Measurements from ENCODE around the gene HNRNPK. TPM values are rescaled to one million over a fixed set of nuclear protein-coding genes. Genes with fewer than 3 reads are reported as not detected.
A peak's percentile ranks its signal among the peaks of the same experiment; 100 is the strongest.

Gene HNRNPK
- total RNA-seq, 4 donors from 2014 or later: 501 to 702 (median 639) TPM

DNA sequence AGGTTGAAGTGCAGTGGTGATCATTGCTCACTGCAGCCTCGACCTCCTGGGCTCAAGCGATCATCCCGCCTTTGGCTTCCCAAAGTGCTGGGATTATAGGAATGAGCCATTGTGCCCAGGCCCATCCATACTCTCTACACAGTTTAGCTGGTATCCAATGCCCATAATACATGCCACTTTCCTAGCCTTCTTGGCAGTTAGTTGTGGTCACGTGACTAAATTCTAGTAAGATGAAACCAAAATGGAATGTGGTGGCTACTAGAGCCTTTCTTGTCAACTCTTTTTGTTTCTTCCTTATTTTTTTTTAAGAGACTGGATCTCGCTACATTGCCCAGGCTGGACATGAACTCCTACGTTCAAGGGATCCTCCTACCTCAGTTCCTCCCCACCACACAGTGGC is 43.5 kb downstream of the HNRNPK start:
- no peak overlapping the region for H3K4me3 ChIP-seq (replicated peaks in 1 of 3)
- peak overlapping the region in 1 of 3 donors; percentile 1 for H3K27ac ChIP-seq
- H3K36me3 ChIP-seq: no peaks in the 10 kb centered on the region
- intact Hi-C loops (cut with DNase I): loop anchor here (5.0 kb wide), 1 partner anchor 326 kb away; no protein-coding TSS in a partner anchor
- TF ChIP-seq POLR2A (IDR thresholded peaks at IDR 0.05): no peak
- TF ChIP-seq, protein P1, sequence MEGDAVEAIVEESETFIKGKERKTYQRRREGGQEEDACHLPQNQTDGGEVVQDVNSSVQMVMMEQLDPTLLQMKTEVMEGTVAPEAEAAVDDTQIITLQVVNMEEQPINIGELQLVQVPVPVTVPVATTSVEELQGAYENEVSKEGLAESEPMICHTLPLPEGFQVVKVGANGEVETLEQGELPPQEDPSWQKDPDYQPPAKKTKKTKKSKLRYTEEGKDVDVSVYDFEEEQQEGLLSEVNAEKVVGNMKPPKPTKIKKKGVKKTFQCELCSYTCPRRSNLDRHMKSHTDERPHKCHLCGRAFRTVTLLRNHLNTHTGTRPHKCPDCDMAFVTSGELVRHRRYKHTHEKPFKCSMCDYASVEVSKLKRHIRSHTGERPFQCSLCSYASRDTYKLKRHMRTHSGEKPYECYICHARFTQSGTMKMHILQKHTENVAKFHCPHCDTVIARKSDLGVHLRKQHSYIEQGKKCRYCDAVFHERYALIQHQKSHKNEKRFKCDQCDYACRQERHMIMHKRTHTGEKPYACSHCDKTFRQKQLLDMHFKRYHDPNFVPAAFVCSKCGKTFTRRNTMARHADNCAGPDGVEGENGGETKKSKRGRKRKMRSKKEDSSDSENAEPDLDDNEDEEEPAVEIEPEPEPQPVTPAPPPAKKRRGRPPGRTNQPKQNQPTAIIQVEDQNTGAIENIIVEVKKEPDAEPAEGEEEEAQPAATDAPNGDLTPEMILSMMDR (IDR thresholded peaks at IDR 0.05): no peak
- 82 to 90% methylated on average over 6 of the region's 6 CpGs for WGBS, 2 donors
- H3K9me3 ChIP-seq: no peaks in the 10 kb centered on the region
- H3K4me1 ChIP-seq: peaks cover 30 to 34% of the 10 kb centered on the region in 2 donors
- no peaks in the 10 kb centered on the region for H3K27me3 ChIP-seq
- DNase-seq: no peak

DNA sequence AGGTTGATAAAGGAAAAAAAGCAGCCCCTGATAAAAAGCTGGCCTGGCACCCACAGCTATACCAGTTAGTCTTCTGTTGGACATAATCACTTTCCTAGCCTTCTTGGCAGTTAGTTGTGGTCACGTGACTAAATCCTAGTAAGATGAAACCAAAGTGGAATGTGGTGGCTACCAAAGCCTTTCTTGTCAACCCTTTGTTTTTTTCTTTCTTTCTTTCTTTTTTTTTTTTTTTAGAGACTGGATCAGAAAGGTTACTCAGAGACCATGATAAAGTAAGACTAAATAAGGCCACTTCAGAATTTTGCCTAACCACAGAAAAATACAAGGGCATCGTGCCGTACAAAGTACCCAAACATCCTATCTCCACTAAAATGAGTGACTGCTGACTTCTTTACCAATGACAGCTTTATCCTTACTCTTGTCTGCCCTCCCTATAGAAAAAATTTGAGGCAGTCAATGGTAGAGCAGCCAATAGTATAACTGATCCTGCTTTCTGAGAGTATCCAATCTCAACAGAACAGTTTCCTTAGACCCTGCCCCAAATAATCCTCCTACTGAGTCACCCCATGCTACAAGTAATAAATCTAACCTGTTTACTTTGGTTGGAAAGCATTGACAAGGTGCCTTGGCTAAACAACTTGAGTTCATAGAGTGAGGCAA is 44.6 kb downstream of the HNRNPK start:
- 48 to 61% methylated on average over 3 of the region's 3 CpGs for WGBS, 2 donors
- Histone ChIP-seq H3K36me3 (no peaks in the 10 kb centered on the region), H3K27me3 (no peaks in the 10 kb centered on the region), H3K9me3 (no peaks in the 10 kb centered on the region), H3K27ac (peak overlapping the region; percentile 46 to 84 (median 75)), H3K4me3 (replicated peaks in 1 of 3) (no peak overlapping the region), H3K4me1 (peaks cover 27 to 28% of the 10 kb centered on the region in 2 donors)
- intact Hi-C loops (cut with DNase I): loop anchor here (5.0 kb wide), 1 partner anchor 327 kb away; no protein-coding TSS in a partner anchor
- DNase-seq: peak; percentile 33 to 48
- TF ChIP-seq, protein P1 (IDR thresholded peaks at IDR 0.05): no peak
- peak in 1 of 2 donors; percentile 10 for TF ChIP-seq POLR2A (IDR thresholded peaks at IDR 0.05)

GRCh38 chr9:83934569-83935275 is 45.3 kb downstream of the HNRNPK start:
- no peak for TF ChIP-seq POLR2A (IDR thresholded peaks at IDR 0.05)
- TF ChIP-seq, protein P1 (IDR thresholded peaks at IDR 0.05): no peak
- DNase-seq: no peak
- no peaks in the 10 kb centered on the region for H3K27me3 ChIP-seq
- intact Hi-C loops (cut with DNase I): loop anchor here (5.0 kb wide), 1 partner anchor 328 kb away; no protein-coding TSS in a partner anchor
- peak overlapping the region; percentile 46 to 84 (median 75) for H3K27ac ChIP-seq
- no peaks in the 10 kb centered on the region for H3K9me3 ChIP-seq
- 89 to 90% methylated on average over 5 of the region's 5 CpGs for WGBS, 2 donors
- H3K4me1 ChIP-seq: peaks cover 23 to 27% of the 10 kb centered on the region in 2 donors
- no peak overlapping the region for H3K4me3 ChIP-seq (replicated peaks in 1 of 3)
- H3K36me3 ChIP-seq: no peaks in the 10 kb centered on the region

- WGBS, 2 donors: 44 to 50% methylated on average over 3 of the region's 3 CpGs
- Histone ChIP-seq H3K4me3 (replicated peaks in 1 of 3) (no peak overlapping the region), H3K27me3 (no peaks in the 10 kb centered on the region), H3K27ac (peak overlapping the region; percentile 65 to 84 (median 75)), H3K9me3 (no peaks in the 10 kb centered on the region), H3K36me3 (no peaks in the 10 kb centered on the region), H3K4me1 (peaks cover 23 to 27% of the 10 kb centered on the region in 2 donors)
- peak; percentile 82 to 84 for DNase-seq
- no peak for TF ChIP-seq POLR2A (IDR thresholded peaks at IDR 0.05)
- TF ChIP-seq, protein P1 (IDR thresholded peaks at IDR 0.05): no peak
- intact Hi-C loops (cut with DNase I): no loop called here
Observed at GRCh38 chr9:83933790-83934189, 46.2 kb downstream of the HNRNPK start.

DNA sequence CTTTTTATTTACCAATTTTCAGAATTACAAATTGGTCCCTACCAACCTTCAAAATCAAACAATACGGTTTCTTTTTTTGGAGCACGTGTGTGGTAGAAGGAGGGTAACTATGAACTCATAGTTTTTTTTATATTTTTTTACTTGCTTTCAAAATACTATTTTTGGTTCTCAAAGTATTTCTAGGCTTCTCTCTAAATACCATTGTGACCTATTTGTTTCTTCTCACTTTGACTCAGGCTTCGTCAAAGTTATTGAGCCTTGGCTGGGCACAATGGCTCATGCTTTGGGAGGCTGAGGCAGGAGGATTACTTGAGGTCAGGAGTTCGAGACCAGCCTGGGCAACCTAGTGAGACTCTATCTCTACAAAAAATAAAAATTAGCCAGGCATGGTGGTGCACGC is 47.2 kb downstream of the HNRNPK start:
- H3K4me3 ChIP-seq (replicated peaks in 1 of 3): no peak overlapping the region
- peaks cover 23 to 27% of the 10 kb centered on the region in 2 donors for H3K4me1 ChIP-seq
- H3K27ac ChIP-seq: no peak overlapping the region
- intact Hi-C loops (cut with DNase I): no loop called here
- no peak for DNase-seq
- no peaks in the 10 kb centered on the region for H3K27me3 ChIP-seq
- no peaks in the 10 kb centered on the region for H3K36me3 ChIP-seq
- 92 to 95% methylated on average over 5 of the region's 5 CpGs for WGBS, 2 donors
- H3K9me3 ChIP-seq: no peaks in the 10 kb centered on the region
- TF ChIP-seq POLR2A (IDR thresholded peaks at IDR 0.05): no peak
- TF ChIP-seq, protein P1 (IDR thresholded peaks at IDR 0.05): no peak
